GM19035 (cell line): ENCODE results near the gene INO80.

ENCODE experiments used
- ATAC-seq: cut with Tn5 transposase; IDR thresholded peaks from one replicate; pipeline ENCODE4 v1.9.1; 2021; ENCODE audit not compliant: unreplicated experiment

Gene INO80

GRCh38 chr15:41047474-41047873, 68.6 kb downstream of the INO80 start:
- ATAC-seq: no peak

GRCh38 chr15:41043276-41043951, 72.7 kb downstream of the INO80 start:
- no peak for ATAC-seq

GRCh38 chr15:41042851-41043250, 73.2 kb downstream of the INO80 start:
- no peak for ATAC-seq

GRCh38 chr15:41039121-41039520, 77.0 kb downstream of the INO80 start:
- no peak for ATAC-seq

GRCh38 chr15:41032079-41032328, 84.1 kb downstream of the INO80 start:
- no peak for ATAC-seq

- ATAC-seq: no peak
These were observed 84.6 kb downstream of the INO80 start for GRCh38 chr15:41031232-41032078.

- no peak for ATAC-seq
These were observed 87.2 kb downstream of the INO80 start for GRCh38 chr15:41028853-41029252.

GRCh38 chr15:41025393-41025792, 90.7 kb downstream of the INO80 start:
- no peak for ATAC-seq

- no peak for ATAC-seq
These were observed 91.2 kb downstream of the INO80 start for GRCh38 chr15:41024885-41025284.

- ATAC-seq: no peak
These were observed 91.9 kb downstream of the INO80 start for GRCh38 chr15:41024131-41024530.

GRCh38 chr15:41022487-41023090, 93.5 kb downstream of the INO80 start:
- ATAC-seq: no peak

GRCh38 chr15:41020829-41021228, 95.3 kb downstream of the INO80 start:
- no peak for ATAC-seq

GRCh38 chr15:41020311-41020710, 95.8 kb downstream of the INO80 start:
- ATAC-seq: no peak

GRCh38 chr15:41019174-41019573, 96.9 kb downstream of the INO80 start:
- no peak for ATAC-seq

GRCh38 chr15:41018534-41018933, 97.5 kb downstream of the INO80 start:
- no peak for ATAC-seq

- ATAC-seq: no peak
These were observed 98.9 kb downstream of the INO80 start for GRCh38 chr15:41017066-41017735.

GRCh38 chr15:41013691-41014414, 102.2 kb downstream of the INO80 start:
- no peak for ATAC-seq

- ATAC-seq: no peak
These were observed 104.8 kb downstream of the INO80 start for GRCh38 chr15:41011055-41011815.

GRCh38 chr15:41010345-41010744, 105.7 kb downstream of the INO80 start:
- no peak for ATAC-seq

- no peak for ATAC-seq
These were observed 109.6 kb downstream of the INO80 start for GRCh38 chr15:41006479-41006878.
